Measurements from ENCODE around the gene SNX7. TPM values are rescaled to one million over a fixed set of nuclear protein-coding genes. Genes with fewer than 3 reads are reported as not detected.

Gene SNX7
- total RNA-seq, 1 donor from 2014 or later: 29.7 TPM

- Mint-ChIP-seq H3K27ac (no peak overlapping the region), H3K4me3 (ENCODE audit: low read depth) (no peak overlapping the region), H3K27me3 (no peaks in the 10 kb centered on the region), H3K4me1 (ENCODE audit: low read depth) (no peaks in the 10 kb centered on the region), H3K9me3 (ENCODE audit: low read depth) (no peaks in the 10 kb centered on the region), H3K36me3 (ENCODE audit: insufficient read depth) (peaks cover 8% of the 10 kb centered on the region)
- no peak for DNase-seq (ENCODE audit: low spot score, unreplicated experiment)
- TF ChIP-seq CTCF (IDR thresholded peaks at IDR 0.05; ENCODE audit: unreplicated experiment): no peak
Observed at GRCh38 chr1:98696077-98696476, 34.6 kb downstream of the SNX7 start.

- no peaks in the 10 kb centered on the region for H3K9me3 Mint-ChIP-seq (ENCODE audit: low read depth)
- H3K36me3 Mint-ChIP-seq (ENCODE audit: insufficient read depth): peaks cover 5% of the 10 kb centered on the region
- H3K27me3 Mint-ChIP-seq: no peaks in the 10 kb centered on the region
- DNase-seq (ENCODE audit: low spot score, unreplicated experiment): no peak
- no peak overlapping the region for H3K27ac Mint-ChIP-seq
- H3K4me1 Mint-ChIP-seq (ENCODE audit: low read depth): no peaks in the 10 kb centered on the region
- H3K4me3 Mint-ChIP-seq (ENCODE audit: low read depth): no peak overlapping the region
- no peak for TF ChIP-seq CTCF (IDR thresholded peaks at IDR 0.05; ENCODE audit: unreplicated experiment)
Observed at GRCh38 chr1:98697781-98698180, 36.3 kb downstream of the SNX7 start.

- DNase-seq (ENCODE audit: low spot score, unreplicated experiment): no peak
- no peaks in the 10 kb centered on the region for H3K9me3 Mint-ChIP-seq (ENCODE audit: low read depth)
- H3K36me3 Mint-ChIP-seq (ENCODE audit: insufficient read depth): peaks cover 7% of the 10 kb centered on the region
- H3K27ac Mint-ChIP-seq: no peak overlapping the region
- H3K4me1 Mint-ChIP-seq (ENCODE audit: low read depth): no peaks in the 10 kb centered on the region
- no peak for TF ChIP-seq CTCF (IDR thresholded peaks at IDR 0.05; ENCODE audit: unreplicated experiment)
- H3K27me3 Mint-ChIP-seq: no peaks in the 10 kb centered on the region
- H3K4me3 Mint-ChIP-seq (ENCODE audit: low read depth): no peak overlapping the region
Observed at GRCh38 chr1:98698625-98699024, 37.1 kb downstream of the SNX7 start.

- no peaks in the 10 kb centered on the region for H3K9me3 Mint-ChIP-seq (ENCODE audit: low read depth)
- H3K36me3 Mint-ChIP-seq (ENCODE audit: insufficient read depth): peaks cover 5% of the 10 kb centered on the region
- no peaks in the 10 kb centered on the region for H3K27me3 Mint-ChIP-seq
Observed at GRCh38 chr1:98700228-98700627, 38.7 kb downstream of the SNX7 start.

GRCh38 chr1:98702976-98703375, 41.5 kb downstream of the SNX7 start:
- no peak for DNase-seq (ENCODE audit: low spot score, unreplicated experiment)
- H3K27ac Mint-ChIP-seq: no peak overlapping the region
- no peaks in the 10 kb centered on the region for H3K9me3 Mint-ChIP-seq (ENCODE audit: low read depth)
- peaks cover 5% of the 10 kb centered on the region for H3K36me3 Mint-ChIP-seq (ENCODE audit: insufficient read depth)
- no peak for TF ChIP-seq CTCF (IDR thresholded peaks at IDR 0.05; ENCODE audit: unreplicated experiment)
- no peak overlapping the region for H3K4me3 Mint-ChIP-seq (ENCODE audit: low read depth)
- H3K4me1 Mint-ChIP-seq (ENCODE audit: low read depth): no peaks in the 10 kb centered on the region
- no peaks in the 10 kb centered on the region for H3K27me3 Mint-ChIP-seq

More at GRCh38 chr1:98700228-98700627, 38.7 kb downstream of the SNX7 start:
- Mint-ChIP-seq H3K27ac (no peak overlapping the region), H3K4me3 (ENCODE audit: low read depth) (no peak overlapping the region), H3K4me1 (ENCODE audit: low read depth) (no peaks in the 10 kb centered on the region)
- no peak for DNase-seq (ENCODE audit: low spot score, unreplicated experiment)
- TF ChIP-seq CTCF (IDR thresholded peaks at IDR 0.05; ENCODE audit: unreplicated experiment): no peak

All from progenitor cell of endocrine pancreas (in vitro differentiated cells).